ENCODE measurements around the gene HEXD.

DNA sequence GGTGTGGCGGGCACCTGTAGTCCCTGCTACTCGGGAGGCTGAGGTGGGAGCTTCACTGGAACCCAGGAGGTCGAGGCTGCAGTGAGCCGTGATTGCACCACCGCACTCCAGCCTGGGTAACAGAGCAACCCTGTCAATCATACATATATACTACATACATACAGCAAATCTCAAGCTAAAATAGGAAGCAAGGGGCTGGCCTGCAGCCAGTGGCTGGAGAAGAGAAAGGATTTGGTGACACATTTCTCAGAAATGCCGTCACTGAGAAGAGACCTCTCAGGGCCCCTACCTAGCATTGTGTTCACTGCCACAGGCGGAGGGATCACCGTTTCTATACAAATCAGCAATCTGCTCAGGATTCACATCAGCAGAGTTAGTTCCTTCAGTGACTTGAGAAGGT lies 57.3 kb downstream of the HEXD start:
- no peak for TF ChIP-seq CTCF (IDR thresholded peaks at IDR 0.05)
- TF ChIP-seq POLR2A (IDR thresholded peaks at IDR 0.05): no peak
- TF ChIP-seq POLR2AphosphoS5 (IDR thresholded peaks at IDR 0.05; ENCODE audit: insufficient read depth in 1 of 2, low read depth in 1 of 2): no peak

Data from vagina (tissue), 2 donors.